ENCODE data around the gene TRAF2.

DNA sequence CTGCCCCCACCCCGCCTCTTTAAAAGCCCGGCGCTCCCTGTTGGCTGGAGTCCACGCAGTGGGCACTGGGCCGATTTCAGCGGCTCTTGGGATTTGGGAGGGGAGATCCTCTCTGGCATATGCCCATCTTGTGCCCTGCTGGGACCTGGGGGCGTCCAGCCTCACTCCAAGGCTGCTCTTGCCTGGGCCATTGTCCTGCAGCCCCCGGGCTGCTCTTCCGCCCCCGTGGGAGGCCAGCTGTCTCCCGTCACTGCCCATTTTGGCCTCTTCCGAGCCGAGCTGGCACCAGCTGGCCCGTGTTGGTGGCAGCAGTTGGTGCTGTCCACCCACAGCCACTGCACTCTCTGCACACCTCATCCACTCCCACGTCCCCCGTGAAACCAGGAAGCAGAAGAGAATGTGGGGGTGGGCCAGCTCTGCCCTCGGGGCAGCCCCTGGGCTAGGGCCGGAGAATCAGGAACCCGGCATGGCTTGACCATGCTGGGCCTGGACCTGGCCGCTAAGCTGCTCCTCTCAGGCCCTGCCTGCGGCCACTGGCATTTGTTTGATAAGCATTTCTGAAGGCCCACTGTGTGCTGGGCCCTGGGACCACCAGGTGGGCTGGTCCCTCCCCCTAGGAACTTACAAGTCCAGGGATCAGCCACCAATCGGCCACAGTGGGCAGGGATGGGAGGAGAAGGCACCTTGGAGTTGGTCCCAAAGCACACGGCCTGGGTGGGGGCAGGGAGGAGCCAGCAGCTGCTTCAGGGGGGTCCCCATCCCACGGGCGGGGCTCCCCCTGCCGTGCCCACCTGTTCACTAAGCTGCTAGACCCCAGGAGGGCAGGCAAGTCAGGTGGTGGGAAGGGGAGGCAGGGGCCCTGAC, 60.9 kb downstream of the TRAF2 start:
- TF ChIP-seq POLR2A (IDR thresholded peaks at IDR 0.05; ENCODE audit: low read depth, low read length) (no peak), POLR2AphosphoS5 (IDR thresholded peaks at IDR 0.05; ENCODE audit: low read depth, low read length) (no peak), TAF1 (IDR thresholded peaks at IDR 0.05; ENCODE audit: low read depth, low read length) (no peak)
